ENCODE measurements around the gene ADAMTS3.

The ADAMTS3 gene

GRCh38 chr4:72531768-72532290 is 37.2 kb downstream of the ADAMTS3 start (continued):
- TF ChIP-seq, protein P1, sequence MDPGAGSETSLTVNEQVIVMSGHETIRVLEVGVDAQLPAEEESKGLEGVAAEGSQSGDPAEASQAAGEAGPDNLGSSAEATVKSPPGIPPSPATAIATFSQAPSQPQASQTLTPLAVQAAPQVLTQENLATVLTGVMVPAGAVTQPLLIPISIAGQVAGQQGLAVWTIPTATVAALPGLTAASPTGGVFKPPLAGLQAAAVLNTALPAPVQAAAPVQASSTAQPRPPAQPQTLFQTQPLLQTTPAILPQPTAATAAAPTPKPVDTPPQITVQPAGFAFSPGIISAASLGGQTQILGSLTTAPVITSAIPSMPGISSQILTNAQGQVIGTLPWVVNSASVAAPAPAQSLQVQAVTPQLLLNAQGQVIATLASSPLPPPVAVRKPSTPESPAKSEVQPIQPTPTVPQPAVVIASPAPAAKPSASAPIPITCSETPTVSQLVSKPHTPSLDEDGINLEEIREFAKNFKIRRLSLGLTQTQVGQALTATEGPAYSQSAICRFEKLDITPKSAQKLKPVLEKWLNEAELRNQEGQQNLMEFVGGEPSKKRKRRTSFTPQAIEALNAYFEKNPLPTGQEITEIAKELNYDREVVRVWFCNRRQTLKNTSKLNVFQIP (CRISPR knock-in tag; IDR thresholded peaks at IDR 0.05; ENCODE audit: borderline replicate concordance, low read depth), result no peak

DNA sequence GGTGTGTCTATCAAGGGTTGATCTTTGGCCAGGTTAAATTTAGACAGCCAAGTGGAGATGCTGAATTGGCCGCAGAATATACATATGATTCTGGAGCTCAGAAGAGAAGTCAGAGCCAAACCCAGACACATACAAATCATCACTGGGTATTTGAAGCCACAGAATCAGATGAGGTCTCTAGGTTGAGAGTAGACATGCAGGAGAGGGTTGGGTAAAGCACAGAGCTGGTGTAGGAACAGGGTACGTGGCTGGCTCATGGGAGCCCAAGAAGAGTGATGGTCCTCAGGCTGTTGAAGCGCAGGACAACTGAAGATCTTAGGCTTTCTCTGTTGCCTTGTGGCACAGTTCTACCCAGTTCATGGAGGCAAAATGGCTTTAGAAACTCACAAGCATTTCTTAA is 37.7 kb downstream of the ADAMTS3 start:
- TF ChIP-seq PPARA (CRISPR knock-in tag; IDR thresholded peaks at IDR 0.05; ENCODE audit: borderline replicate concordance) (no peak), ESRRG (CRISPR knock-in tag; IDR thresholded peaks at IDR 0.05) (no peak), SNAI2 (CRISPR knock-in tag; IDR thresholded peaks at IDR 0.05) (no peak), ZNF70 (CRISPR knock-in tag; IDR thresholded peaks at IDR 0.05) (no peak)
- TF ChIP-seq, protein P2, sequence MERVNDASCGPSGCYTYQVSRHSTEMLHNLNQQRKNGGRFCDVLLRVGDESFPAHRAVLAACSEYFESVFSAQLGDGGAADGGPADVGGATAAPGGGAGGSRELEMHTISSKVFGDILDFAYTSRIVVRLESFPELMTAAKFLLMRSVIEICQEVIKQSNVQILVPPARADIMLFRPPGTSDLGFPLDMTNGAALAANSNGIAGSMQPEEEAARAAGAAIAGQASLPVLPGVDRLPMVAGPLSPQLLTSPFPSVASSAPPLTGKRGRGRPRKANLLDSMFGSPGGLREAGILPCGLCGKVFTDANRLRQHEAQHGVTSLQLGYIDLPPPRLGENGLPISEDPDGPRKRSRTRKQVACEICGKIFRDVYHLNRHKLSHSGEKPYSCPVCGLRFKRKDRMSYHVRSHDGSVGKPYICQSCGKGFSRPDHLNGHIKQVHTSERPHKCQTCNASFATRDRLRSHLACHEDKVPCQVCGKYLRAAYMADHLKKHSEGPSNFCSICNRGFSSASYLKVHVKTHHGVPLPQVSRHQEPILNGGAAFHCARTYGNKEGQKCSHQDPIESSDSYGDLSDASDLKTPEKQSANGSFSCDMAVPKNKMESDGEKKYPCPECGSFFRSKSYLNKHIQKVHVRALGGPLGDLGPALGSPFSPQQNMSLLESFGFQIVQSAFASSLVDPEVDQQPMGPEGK (CRISPR knock-in tag; IDR thresholded peaks at IDR 0.05; ENCODE audit: borderline replicate concordance), result no peak
- no peak for ATAC-seq

DNA sequence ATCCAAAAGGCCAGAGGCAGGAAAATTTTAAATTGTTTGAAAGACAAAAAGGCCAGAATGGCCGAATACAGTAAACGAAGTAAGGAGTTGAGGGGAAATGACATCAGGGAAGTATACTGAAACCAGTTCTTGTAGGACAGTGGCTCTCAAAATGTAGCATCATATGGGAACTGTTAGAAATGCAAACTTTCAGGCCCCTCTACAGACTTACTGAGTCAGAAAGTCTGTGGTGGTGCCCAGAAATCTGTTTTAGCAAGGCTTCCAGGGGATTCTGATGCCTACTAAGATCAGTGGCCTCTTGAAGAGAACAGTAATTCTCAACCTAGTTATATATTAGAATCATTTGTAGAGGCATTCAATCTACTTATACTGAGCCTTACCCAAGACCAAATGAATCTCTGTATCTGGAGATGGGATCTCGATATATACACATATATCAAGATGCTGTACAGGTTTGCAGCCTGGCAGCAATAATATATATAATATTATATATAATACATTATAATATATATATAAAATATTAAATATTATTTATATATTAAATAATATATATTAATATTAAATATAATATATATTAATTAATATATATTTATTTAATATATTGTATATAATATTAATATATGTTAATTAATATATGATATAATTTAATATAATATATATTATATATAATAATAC is 39.7 kb downstream of the ADAMTS3 start:
- TF ChIP-seq ESRRG (CRISPR knock-in tag; IDR thresholded peaks at IDR 0.05) (no peak), GLIS3 (CRISPR knock-in tag; IDR thresholded peaks at IDR 0.05) (no peak), SNAI2 (CRISPR knock-in tag; IDR thresholded peaks at IDR 0.05) (no peak), ZNF70 (CRISPR knock-in tag; IDR thresholded peaks at IDR 0.05) (no peak), BACH2 (CRISPR knock-in tag; IDR thresholded peaks at IDR 0.05; ENCODE audit: borderline replicate concordance) (no peak), ZFP30 (CRISPR knock-in tag; IDR thresholded peaks at IDR 0.05) (no peak), ZNF565 (CRISPR knock-in tag; conservative IDR thresholded peaks at IDR 0.05; ENCODE audit: low read depth) (no peak), PPARA (CRISPR knock-in tag; IDR thresholded peaks at IDR 0.05; ENCODE audit: borderline replicate concordance) (no peak), TOX (CRISPR knock-in tag; IDR thresholded peaks at IDR 0.05; ENCODE audit: borderline replicate concordance) (no peak), TCF4 (CRISPR knock-in tag; IDR thresholded peaks at IDR 0.05; ENCODE audit: borderline replicate concordance) (no peak), ISL1 (CRISPR knock-in tag; IDR thresholded peaks at IDR 0.05) (no peak), CREB5 (CRISPR knock-in tag; IDR thresholded peaks at IDR 0.05; ENCODE audit: low read depth) (no peak), RARB (CRISPR knock-in tag; IDR thresholded peaks at IDR 0.05) (no peak), ARNTL (CRISPR knock-in tag; IDR thresholded peaks at IDR 0.05; ENCODE audit: borderline replicate concordance, low read depth) (no peak), TSHZ2 (CRISPR knock-in tag; IDR thresholded peaks at IDR 0.05) (no peak), ZFP3 (CRISPR knock-in tag; IDR thresholded peaks at IDR 0.05) (no peak), CSDC2 (CRISPR knock-in tag; IDR thresholded peaks at IDR 0.05) (no peak), ZC3H10 (CRISPR knock-in tag; IDR thresholded peaks at IDR 0.05) (no peak)
- TF ChIP-seq, protein P2 (CRISPR knock-in tag; IDR thresholded peaks at IDR 0.05; ENCODE audit: borderline replicate concordance), result no peak
- no peak for ATAC-seq

Data from SK-N-SH treated with all-trans-retinoic acid at 6 μM for 48 hours (cell line).